Measurements from ENCODE around the gene CAMTA1. TPM values are rescaled to one million over a fixed set of nuclear protein-coding genes. Genes with fewer than 3 reads are reported as not detected.

Gene CAMTA1
- polyA plus RNA-seq, 1 donor from 2014 or later: 162 TPM

- TF ChIP-seq REST (IDR thresholded peaks at IDR 0.05; ENCODE audit: borderline replicate concordance) (no peak), CTCF (IDR thresholded peaks at IDR 0.05; ENCODE audit: poor library complexity, severe bottlenecking) (no peak), EZH2 (IDR thresholded peaks at IDR 0.05; ENCODE audit: borderline replicate concordance, insufficient read depth, low read length, poor library complexity, severe bottlenecking) (no peak), EP300 (conservative IDR thresholded peaks at IDR 0.05; ENCODE audit: poor library complexity, severe bottlenecking) (no peak), POLR2AphosphoS5 (IDR thresholded peaks at IDR 0.05) (no peak), TAF1 (IDR thresholded peaks at IDR 0.05; ENCODE audit: low read depth) (no peak), SMC3 (conservative IDR thresholded peaks at IDR 0.05; ENCODE audit: poor library complexity) (no peak), RAD21 (conservative IDR thresholded peaks at IDR 0.05) (no peak), MXI1 (conservative IDR thresholded peaks at IDR 0.05; ENCODE audit: poor library complexity, severe bottlenecking) (no peak)
- H3K27me3 ChIP-seq (ENCODE audit: insufficient read depth, low read depth, low read length): no peaks in the 10 kb centered on the region
- H3K27ac ChIP-seq (ENCODE audit: low read length): no peak overlapping the region
- H4K20me1 ChIP-seq (ENCODE audit: insufficient read depth): no peaks in the 10 kb centered on the region
- no peaks in the 10 kb centered on the region for H3K9me2 ChIP-seq (ENCODE audit: insufficient read depth, low read length)
- H3K9ac ChIP-seq (ENCODE audit: low read length): no peak overlapping the region
- H3F3A ChIP-seq (ENCODE audit: insufficient read depth, low read length, poor library complexity, severe bottlenecking): no peaks in the 10 kb centered on the region
- H3K36me3 ChIP-seq (ENCODE audit: insufficient read depth, low read length): no peaks in the 10 kb centered on the region
- no peak overlapping the region for H3K4me3 ChIP-seq (ENCODE audit: low read length)
- H3K4me2 ChIP-seq (ENCODE audit: low read length): no peak overlapping the region
- H2AFZ ChIP-seq (ENCODE audit: low read depth, low read length): no peak overlapping the region
- no peaks in the 10 kb centered on the region for H3K79me2 ChIP-seq (replicated peaks; ENCODE audit: insufficient read depth, low read length)
- no peaks in the 10 kb centered on the region for H3K9me3 ChIP-seq (ENCODE audit: low read length)
Observed at GRCh38 chr1:7383671-7384520, 598.6 kb downstream of the CAMTA1 start.

GRCh38 chr1:7384679-7385078 is 599.4 kb downstream of the CAMTA1 start:
- Histone ChIP-seq H3K4me2 (ENCODE audit: low read length) (no peak overlapping the region), H3K79me2 (replicated peaks; ENCODE audit: insufficient read depth, low read length) (no peaks in the 10 kb centered on the region), H4K20me1 (ENCODE audit: insufficient read depth) (no peaks in the 10 kb centered on the region), H3K36me3 (ENCODE audit: insufficient read depth, low read length) (no peaks in the 10 kb centered on the region), H3K27me3 (ENCODE audit: insufficient read depth, low read depth, low read length) (no peaks in the 10 kb centered on the region), H3K4me3 (ENCODE audit: low read length) (no peak overlapping the region), H2AFZ (ENCODE audit: low read depth, low read length) (no peak overlapping the region), H3F3A (ENCODE audit: insufficient read depth, low read length, poor library complexity, severe bottlenecking) (no peaks in the 10 kb centered on the region), H3K9me3 (ENCODE audit: low read length) (no peaks in the 10 kb centered on the region), H3K9me2 (ENCODE audit: insufficient read depth, low read length) (no peaks in the 10 kb centered on the region), H3K27ac (ENCODE audit: low read length) (no peak overlapping the region), H3K9ac (ENCODE audit: low read length) (no peak overlapping the region)
- TF ChIP-seq POLR2AphosphoS5 (IDR thresholded peaks at IDR 0.05) (no peak), EZH2 (IDR thresholded peaks at IDR 0.05; ENCODE audit: borderline replicate concordance, insufficient read depth, low read length, poor library complexity, severe bottlenecking) (no peak), MXI1 (conservative IDR thresholded peaks at IDR 0.05; ENCODE audit: poor library complexity, severe bottlenecking) (no peak), TAF1 (IDR thresholded peaks at IDR 0.05; ENCODE audit: low read depth) (no peak), CTCF (IDR thresholded peaks at IDR 0.05; ENCODE audit: poor library complexity, severe bottlenecking) (no peak), RAD21 (conservative IDR thresholded peaks at IDR 0.05) (no peak), REST (IDR thresholded peaks at IDR 0.05; ENCODE audit: borderline replicate concordance) (no peak), SMC3 (conservative IDR thresholded peaks at IDR 0.05; ENCODE audit: poor library complexity) (no peak), EP300 (conservative IDR thresholded peaks at IDR 0.05; ENCODE audit: poor library complexity, severe bottlenecking) (no peak)

Measured in neural cell (in vitro differentiated cells).